Liver (tissue), 9 donors: ENCODE measurements around the gene ZNRF4. TPM values are rescaled to one million over a fixed set of nuclear protein-coding genes. Genes with fewer than 3 reads are reported as not detected.

Source experiments
- DNase-seq: peaks from one replicate; pipeline ENCODE4 v3.0.0-alpha.2; 2017; ENCODE audit warnings: low spot score
- H3K27ac ChIP-seq, 2 donors: one replicate each; pipeline ENCODE4 v1.7.0; 2013; ENCODE audit warnings: inconsistent platforms in 2 of 2, low read length in 2 of 2, control low read depth in 1 of 2, low read depth in 1 of 2, mild to moderate bottlenecking in 1 of 2
- H3K27me3 ChIP-seq, 4 donors: one replicate each; pipeline versions ENCODE4 v1.6.1 to v1.7.0; 2013; ENCODE audit warnings: low read length in 3 of 4, inconsistent platforms in 1 of 4, mild to moderate bottlenecking in 1 of 4, moderate library complexity in 1 of 4; ENCODE audit not compliant: control insufficient read depth in 4 of 4, insufficient read depth in 4 of 4
- H3K36me3 ChIP-seq, 4 donors: one replicate each; pipeline versions ENCODE4 v1.6.1 to v1.7.0; 2013; ENCODE audit warnings: low read length in 3 of 4, mild to moderate bottlenecking in 3 of 4, low read depth in 1 of 4, moderate library complexity in 1 of 4; ENCODE audit not compliant: control insufficient read depth in 4 of 4, insufficient read depth in 3 of 4
- H3K4me1 ChIP-seq, 4 donors: one replicate each; pipeline versions ENCODE4 v1.6.1 to v1.7.0; 2013; ENCODE audit warnings: low read length in 3 of 4, mild to moderate bottlenecking in 3 of 4, moderate library complexity in 1 of 4; ENCODE audit not compliant: control insufficient read depth in 4 of 4, insufficient read depth in 4 of 4
- H3K4me3 ChIP-seq, 3 donors: one replicate each; pipeline versions ENCODE4 v1.6.1 to v1.7.0; 2013; ENCODE audit warnings: low read length in 3 of 3, control low read depth in 1 of 3, low read depth in 1 of 3, mild to moderate bottlenecking in 1 of 3
- H3K9ac ChIP-seq, 2 donors: one replicate each; pipeline ENCODE4 v1.7.0; 2013; ENCODE audit warnings: low read length in 2 of 2, mild to moderate bottlenecking in 2 of 2, moderate library complexity in 2 of 2, control low read depth in 1 of 2, low read depth in 1 of 2
- H3K9me3 ChIP-seq, 4 donors: one replicate each; pipeline versions ENCODE4 v1.6.1 to v1.7.0; 2013; ENCODE audit warnings: low read length in 3 of 4; ENCODE audit not compliant: control insufficient read depth in 4 of 4
- EGR1 ChIP-seq, 2 donors: IDR thresholded peaks; 2 replicates each; pipeline ENCODE4 v1.6.1; 2016 to 2018; ENCODE audit warnings: antibody characterized with exemption in 2 of 2, low read depth in 2 of 2
- FOXA1 ChIP-seq: IDR thresholded peaks from 2 replicates; pipeline ENCODE4 v1.6.1; 2016; ENCODE audit warnings: antibody characterized with exemption
- FOXA2 ChIP-seq: IDR thresholded peaks from 2 replicates; pipeline ENCODE4 v1.6.1; 2016; ENCODE audit warnings: antibody characterized with exemption
- GABPA ChIP-seq, 2 donors: IDR thresholded peaks in 1 of 2; conservative IDR thresholded peaks in 1 of 2; 2 replicates each; pipeline ENCODE4 v1.6.1; 2016; ENCODE audit warnings: antibody characterized with exemption in 2 of 2, mild to moderate bottlenecking in 1 of 2, moderate library complexity in 1 of 2
- HNF4A ChIP-seq, 2 donors: conservative IDR thresholded peaks; 2 replicates each; pipeline ENCODE4 v1.6.1; 2016; ENCODE audit warnings: antibody characterized with exemption in 2 of 2, mild to moderate bottlenecking in 2 of 2
- HNF4G ChIP-seq: IDR thresholded peaks from 2 replicates; pipeline ENCODE4 v1.6.1; 2016; ENCODE audit warnings: antibody characterized with exemption
- JUND ChIP-seq, 2 donors: IDR thresholded peaks; 2 replicates each; pipeline ENCODE4 v1.6.1; 2016; ENCODE audit warnings: antibody characterized with exemption in 2 of 2
- NR2F2 ChIP-seq: IDR thresholded peaks from 2 replicates; pipeline ENCODE4 v1.6.1; 2016; ENCODE audit warnings: antibody characterized with exemption
- RAD21 ChIP-seq, 2 donors: IDR thresholded peaks; 2 replicates each; pipeline ENCODE4 v1.6.1; 2016; ENCODE audit warnings: antibody characterized with exemption in 2 of 2, mild to moderate bottlenecking in 2 of 2
- RXRA ChIP-seq, 2 donors: IDR thresholded peaks; 2 replicates each; pipeline ENCODE4 v1.6.1; 2017 to 2018; ENCODE audit warnings: antibody characterized with exemption in 2 of 2, mild to moderate bottlenecking in 1 of 2
- SP1 ChIP-seq: IDR thresholded peaks from 2 replicates; pipeline ENCODE4 v1.6.1; 2018; ENCODE audit warnings: antibody characterized with exemption, mild to moderate bottlenecking
- TAF1 ChIP-seq: conservative IDR thresholded peaks from 2 replicates; pipeline ENCODE4 v1.6.1; 2016; ENCODE audit warnings: antibody characterized with exemption, mild to moderate bottlenecking
- YY1 ChIP-seq: IDR thresholded peaks from 2 replicates; pipeline ENCODE4 v1.6.1; 2016; ENCODE audit warnings: antibody characterized with exemption, mild to moderate bottlenecking
- WGBS: extraction: QIAGEN DNeasy Blood & Tissue Kit; methylation state at CpG from one replicate; pipeline ENCODE4 v1.1.7; 2013; 5-methylcytosine and 5-hydroxymethylcytosine counted together
- polyA plus RNA-seq, 2 donors: library from polyadenylated mRNA; stranded (reverse) in 1 of 2; unstranded in 1 of 2; fragments of 200-250 nt in 1 of 2; fragments of >200 nt in 1 of 2; fragmentation: Nextera tagmentation in 1 of 2; extraction: Ambion mirVana in 1 of 2; gene quantifications; one replicate each; pipeline versions ENCODE4 v1.2.1 to v1.2.3, GENCODE V29; 2013 to 2015
- total RNA-seq, 2 donors: library from RNA; depleted of rRNA; stranded (reverse); fragments of >200 nt; gene quantifications; one replicate each; pipeline ENCODE4 v1.2.3, GENCODE V29; 2014
- TF ChIP-seq, protein P1 (sequence below): IDR thresholded peaks from 2 replicates; pipeline ENCODE4 v1.6.1; 2016; ENCODE audit warnings: antibody characterized with exemption
- TF ChIP-seq, protein P2 (sequence below): IDR thresholded peaks from 2 replicates; pipeline ENCODE4 v1.6.1; 2016; ENCODE audit warnings: antibody characterized with exemption
- TF ChIP-seq, protein P3 (sequence below): IDR thresholded peaks from 2 replicates; pipeline ENCODE4 v1.6.1; 2016; ENCODE audit warnings: antibody characterized with exemption
- TF ChIP-seq, protein P4 (sequence below): fragments of 150-350 bp; IDR thresholded peaks from 2 replicates; pipeline ENCODE4 v1.5.1; 2017; ENCODE audit warnings: improper control_type of control experiment, low read depth, low read length; ENCODE audit not compliant: missing input control
- TF ChIP-seq, protein P5 (sequence below): IDR thresholded peaks from 2 replicates; pipeline ENCODE4 v1.6.1; 2016; ENCODE audit warnings: antibody characterized with exemption, mild to moderate bottlenecking
- donor health status: healthy.
- donor health status: healthy.
- donor health status: healthy.
- donor health status: healthy.
- donor health status: healthy.

The ZNRF4 gene
- total and polyA plus RNA-seq, 4 donors: not detected

DNA sequence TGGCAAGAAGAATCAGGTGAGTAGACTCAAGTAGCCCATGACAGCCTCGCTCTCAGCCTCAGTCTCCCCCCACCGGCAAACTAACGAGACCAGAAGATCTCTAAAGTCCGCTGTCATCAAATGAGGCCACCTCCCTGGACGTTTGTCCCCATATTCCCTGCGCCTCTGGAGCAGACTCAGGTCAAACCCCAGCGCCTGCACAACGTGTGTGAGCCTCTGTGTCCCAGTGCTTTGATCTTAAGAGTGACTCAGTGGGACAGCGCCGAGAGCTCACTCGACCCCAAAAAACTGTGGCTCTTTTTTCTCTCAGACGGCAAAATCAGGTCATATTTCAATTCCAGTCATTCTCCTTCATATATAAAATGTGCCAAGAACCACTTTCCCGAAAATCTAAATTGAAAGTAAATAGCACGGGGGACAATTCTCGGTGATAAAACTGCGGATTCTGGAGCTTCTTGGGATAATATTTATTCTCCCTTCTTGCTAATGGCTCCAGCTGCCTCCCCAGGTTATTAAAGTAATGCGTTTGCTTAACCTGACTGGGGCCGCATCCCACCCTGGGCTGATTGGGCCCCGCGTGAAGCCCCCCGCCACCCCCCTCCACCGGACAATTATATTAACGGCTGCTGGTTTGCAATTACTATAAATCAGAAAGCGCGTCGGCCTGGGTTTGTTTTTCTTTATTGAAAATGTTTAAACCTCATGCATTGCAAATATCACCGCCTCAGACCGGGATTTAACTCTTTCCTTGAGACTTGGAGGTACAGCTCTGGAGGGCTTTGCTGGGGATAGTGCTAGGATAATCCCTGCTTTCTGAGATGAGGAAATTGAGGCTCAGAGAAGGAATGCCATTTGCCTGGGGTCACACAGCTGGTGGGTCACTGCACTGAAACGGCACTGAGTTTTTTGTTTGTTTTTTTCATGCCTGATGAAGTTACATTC is 37.5 kb upstream of the ZNRF4 start:
- Histone ChIP-seq H3K27me3 (peaks cover 0 to 14% (median 2%) of the 10 kb centered on the region in 4 donors), H3K9me3 (no peaks in the 10 kb centered on the region), H3K36me3 (no peaks in the 10 kb centered on the region), H3K4me3 (no peak overlapping the region), H3K4me1 (no peaks in the 10 kb centered on the region), H3K27ac (no peak overlapping the region), H3K9ac (no peak overlapping the region)
- 51% methylated on average over 29 of the region's 29 CpGs for WGBS
- TF ChIP-seq, protein P1, sequence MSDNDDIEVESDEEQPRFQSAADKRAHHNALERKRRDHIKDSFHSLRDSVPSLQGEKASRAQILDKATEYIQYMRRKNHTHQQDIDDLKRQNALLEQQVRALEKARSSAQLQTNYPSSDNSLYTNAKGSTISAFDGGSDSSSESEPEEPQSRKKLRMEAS: no peak
- TF ChIP-seq JUND (IDR thresholded peaks at IDR 0.05) (no peak), FOXA1 (no peak), HNF4G (no peak), HNF4A (conservative IDR thresholded peaks at IDR 0.05) (no peak), RXRA (IDR thresholded peaks at IDR 0.05) (no peak), NR2F2 (no peak), FOXA2 (no peak), TAF1 (no peak), EGR1 (IDR thresholded peaks at IDR 0.05; ENCODE audit: low read depth in 2 of 2) (no peak), SP1 (no peak), YY1 (no peak), GABPA (IDR thresholded peaks at IDR 0.05 in 1 of 2, conservative IDR thresholded peaks at IDR 0.05 in 1 of 2) (no peak), RAD21 (IDR thresholded peaks at IDR 0.05) (no peak)
- TF ChIP-seq, protein P2, sequence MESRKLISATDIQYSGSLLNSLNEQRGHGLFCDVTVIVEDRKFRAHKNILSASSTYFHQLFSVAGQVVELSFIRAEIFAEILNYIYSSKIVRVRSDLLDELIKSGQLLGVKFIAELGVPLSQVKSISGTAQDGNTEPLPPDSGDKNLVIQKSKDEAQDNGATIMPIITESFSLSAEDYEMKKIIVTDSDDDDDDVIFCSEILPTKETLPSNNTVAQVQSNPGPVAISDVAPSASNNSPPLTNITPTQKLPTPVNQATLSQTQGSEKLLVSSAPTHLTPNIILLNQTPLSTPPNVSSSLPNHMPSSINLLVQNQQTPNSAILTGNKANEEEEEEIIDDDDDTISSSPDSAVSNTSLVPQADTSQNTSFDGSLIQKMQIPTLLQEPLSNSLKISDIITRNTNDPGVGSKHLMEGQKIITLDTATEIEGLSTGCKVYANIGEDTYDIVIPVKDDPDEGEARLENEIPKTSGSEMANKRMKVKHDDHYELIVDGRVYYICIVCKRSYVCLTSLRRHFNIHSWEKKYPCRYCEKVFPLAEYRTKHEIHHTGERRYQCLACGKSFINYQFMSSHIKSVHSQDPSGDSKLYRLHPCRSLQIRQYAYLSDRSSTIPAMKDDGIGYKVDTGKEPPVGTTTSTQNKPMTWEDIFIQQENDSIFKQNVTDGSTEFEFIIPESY: no peak
- TF ChIP-seq, protein P3, sequence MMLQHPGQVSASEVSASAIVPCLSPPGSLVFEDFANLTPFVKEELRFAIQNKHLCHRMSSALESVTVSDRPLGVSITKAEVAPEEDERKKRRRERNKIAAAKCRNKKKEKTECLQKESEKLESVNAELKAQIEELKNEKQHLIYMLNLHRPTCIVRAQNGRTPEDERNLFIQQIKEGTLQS: no peak
- TF ChIP-seq, protein P4, sequence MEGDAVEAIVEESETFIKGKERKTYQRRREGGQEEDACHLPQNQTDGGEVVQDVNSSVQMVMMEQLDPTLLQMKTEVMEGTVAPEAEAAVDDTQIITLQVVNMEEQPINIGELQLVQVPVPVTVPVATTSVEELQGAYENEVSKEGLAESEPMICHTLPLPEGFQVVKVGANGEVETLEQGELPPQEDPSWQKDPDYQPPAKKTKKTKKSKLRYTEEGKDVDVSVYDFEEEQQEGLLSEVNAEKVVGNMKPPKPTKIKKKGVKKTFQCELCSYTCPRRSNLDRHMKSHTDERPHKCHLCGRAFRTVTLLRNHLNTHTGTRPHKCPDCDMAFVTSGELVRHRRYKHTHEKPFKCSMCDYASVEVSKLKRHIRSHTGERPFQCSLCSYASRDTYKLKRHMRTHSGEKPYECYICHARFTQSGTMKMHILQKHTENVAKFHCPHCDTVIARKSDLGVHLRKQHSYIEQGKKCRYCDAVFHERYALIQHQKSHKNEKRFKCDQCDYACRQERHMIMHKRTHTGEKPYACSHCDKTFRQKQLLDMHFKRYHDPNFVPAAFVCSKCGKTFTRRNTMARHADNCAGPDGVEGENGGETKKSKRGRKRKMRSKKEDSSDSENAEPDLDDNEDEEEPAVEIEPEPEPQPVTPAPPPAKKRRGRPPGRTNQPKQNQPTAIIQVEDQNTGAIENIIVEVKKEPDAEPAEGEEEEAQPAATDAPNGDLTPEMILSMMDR: no peak
- TF ChIP-seq, protein P5, sequence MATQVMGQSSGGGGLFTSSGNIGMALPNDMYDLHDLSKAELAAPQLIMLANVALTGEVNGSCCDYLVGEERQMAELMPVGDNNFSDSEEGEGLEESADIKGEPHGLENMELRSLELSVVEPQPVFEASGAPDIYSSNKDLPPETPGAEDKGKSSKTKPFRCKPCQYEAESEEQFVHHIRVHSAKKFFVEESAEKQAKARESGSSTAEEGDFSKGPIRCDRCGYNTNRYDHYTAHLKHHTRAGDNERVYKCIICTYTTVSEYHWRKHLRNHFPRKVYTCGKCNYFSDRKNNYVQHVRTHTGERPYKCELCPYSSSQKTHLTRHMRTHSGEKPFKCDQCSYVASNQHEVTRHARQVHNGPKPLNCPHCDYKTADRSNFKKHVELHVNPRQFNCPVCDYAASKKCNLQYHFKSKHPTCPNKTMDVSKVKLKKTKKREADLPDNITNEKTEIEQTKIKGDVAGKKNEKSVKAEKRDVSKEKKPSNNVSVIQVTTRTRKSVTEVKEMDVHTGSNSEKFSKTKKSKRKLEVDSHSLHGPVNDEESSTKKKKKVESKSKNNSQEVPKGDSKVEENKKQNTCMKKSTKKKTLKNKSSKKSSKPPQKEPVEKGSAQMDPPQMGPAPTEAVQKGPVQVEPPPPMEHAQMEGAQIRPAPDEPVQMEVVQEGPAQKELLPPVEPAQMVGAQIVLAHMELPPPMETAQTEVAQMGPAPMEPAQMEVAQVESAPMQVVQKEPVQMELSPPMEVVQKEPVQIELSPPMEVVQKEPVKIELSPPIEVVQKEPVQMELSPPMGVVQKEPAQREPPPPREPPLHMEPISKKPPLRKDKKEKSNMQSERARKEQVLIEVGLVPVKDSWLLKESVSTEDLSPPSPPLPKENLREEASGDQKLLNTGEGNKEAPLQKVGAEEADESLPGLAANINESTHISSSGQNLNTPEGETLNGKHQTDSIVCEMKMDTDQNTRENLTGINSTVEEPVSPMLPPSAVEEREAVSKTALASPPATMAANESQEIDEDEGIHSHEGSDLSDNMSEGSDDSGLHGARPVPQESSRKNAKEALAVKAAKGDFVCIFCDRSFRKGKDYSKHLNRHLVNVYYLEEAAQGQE: no peak
- no peak for DNase-seq
